Activated naive CD4-positive, alpha-beta T cell treated with anti-CD3 and anti-CD28 coated beads, Interleukin-2, amount 10 ng/mL, durations not matched to agents 7 days and 5 days (primary cell): Measurements from ENCODE around the gene ESM1.

Experiments
- CTCF ChIA-PET: fragments of 350-600 bp; sonication (Branson Sonifier 250); formaldehyde crosslinking; loops from one replicate; lab custom pipeline; 2021; ENCODE audit warnings: antibody characterized with exemption; lab: Charles Lee
- DNase-seq: peaks from one replicate; pipeline ENCODE4 v3.0.0-alpha.2; 2020
- H3K27ac Mint-ChIP-seq: one replicate; pipeline ENCODE4 v1.8.0; 2021; ENCODE audit warnings: mild to moderate bottlenecking, moderate library complexity, mixed read lengths
- H3K27me3 Mint-ChIP-seq: one replicate; pipeline ENCODE4 v1.8.0; 2021; ENCODE audit warnings: mild to moderate bottlenecking, mixed read lengths
- H3K36me3 Mint-ChIP-seq: one replicate; pipeline ENCODE4 v1.8.0; 2021; ENCODE audit warnings: mixed read lengths
- H3K4me1 Mint-ChIP-seq: one replicate; pipeline ENCODE4 v1.8.0; 2021; ENCODE audit warnings: mixed read lengths
- H3K4me3 Mint-ChIP-seq: one replicate; pipeline ENCODE4 v1.8.0; 2021; ENCODE audit warnings: mild to moderate bottlenecking, moderate library complexity, mixed read lengths
- H3K9me3 Mint-ChIP-seq: one replicate; pipeline ENCODE4 v1.8.0; 2021; ENCODE audit warnings: mixed read lengths

Gene ESM1

GRCh38 chr5:54965806-54966205, 19.6 kb downstream of the ESM1 start:
- Mint-ChIP-seq H3K36me3 (peaks cover 6% of the 10 kb centered on the region), H3K4me3 (no peak overlapping the region), H3K4me1 (peaks cover 4% of the 10 kb centered on the region), H3K27me3 (peaks cover 8% of the 10 kb centered on the region), H3K9me3 (peaks cover 8% of the 10 kb centered on the region), H3K27ac (no peak overlapping the region)
- no peak for DNase-seq
- CTCF ChIA-PET, result interaction anchor here (2.7 kb wide), 1 partner anchor 21 kb away, joined by 8 read pairs; no protein-coding TSS in a partner anchor

- peaks cover 20% of the 10 kb centered on the region for H3K27me3 Mint-ChIP-seq
- no peak overlapping the region for H3K27ac Mint-ChIP-seq
- DNase-seq, result no peak
- CTCF ChIA-PET, result interaction anchor here (1.4 to 2.7 kb wide), 3 partner anchors 20 to 58 kb away, joined by 4 to 8 read pairs (median 6); no protein-coding TSS in a partner anchor
- peaks cover 7% of the 10 kb centered on the region for H3K4me1 Mint-ChIP-seq
- no peak overlapping the region for H3K4me3 Mint-ChIP-seq
- H3K9me3 Mint-ChIP-seq, result peaks cover 8% of the 10 kb centered on the region
- H3K36me3 Mint-ChIP-seq, result peaks cover 6% of the 10 kb centered on the region
Measured at GRCh38 chr5:54964405-54964804, 21.0 kb downstream of the ESM1 start.

GRCh38 chr5:54959673-54960418, 25.5 kb downstream of the ESM1 start:
- Mint-ChIP-seq H3K4me3 (no peak overlapping the region), H3K27ac (no peak overlapping the region), H3K4me1 (peaks cover 11% of the 10 kb centered on the region), H3K27me3 (peaks cover 42% of the 10 kb centered on the region), H3K9me3 (peaks cover 8% of the 10 kb centered on the region), H3K36me3 (peaks cover 9% of the 10 kb centered on the region)
- peak; percentile 44 for DNase-seq
- CTCF ChIA-PET, result interaction anchor here (0.6 to 5.8 kb wide), 20 partner anchors 9 to 634 kb away, joined by 3 to 67 read pairs (median 4); partner anchors contain the start of gene GZMK

GRCh38 chr5:54956922-54957321, 28.5 kb downstream of the ESM1 start:
- no peaks in the 10 kb centered on the region for H3K9me3 Mint-ChIP-seq
- H3K36me3 Mint-ChIP-seq, result peaks cover 8% of the 10 kb centered on the region
- DNase-seq, result no peak
- peaks cover 6% of the 10 kb centered on the region for H3K4me1 Mint-ChIP-seq
- CTCF ChIA-PET, result interaction anchor here (5.8 kb wide), 1 partner anchor 13 kb away, joined by 36 read pairs; no protein-coding TSS in a partner anchor
- no peak overlapping the region for H3K4me3 Mint-ChIP-seq
- peaks cover 42% of the 10 kb centered on the region for H3K27me3 Mint-ChIP-seq
- no peak overlapping the region for H3K27ac Mint-ChIP-seq

- CTCF ChIA-PET, result interaction anchor here (0.8 to 1.0 kb wide), 2 partner anchors 12 to 195 kb away, joined by 3 read pairs; no protein-coding TSS in a partner anchor
- Mint-ChIP-seq H3K4me3 (no peak overlapping the region), H3K27ac (no peak overlapping the region), H3K36me3 (peaks cover 17% of the 10 kb centered on the region), H3K9me3 (peaks cover 12% of the 10 kb centered on the region), H3K4me1 (peaks cover 18% of the 10 kb centered on the region), H3K27me3 (peaks cover 9% of the 10 kb centered on the region)
- DNase-seq, result no peak
Measured at GRCh38 chr5:54947187-54947586, 38.2 kb downstream of the ESM1 start.

GRCh38 chr5:54946306-54946819, 39.0 kb downstream of the ESM1 start:
- CTCF ChIA-PET, result interaction anchor here (0.8 kb wide), 1 partner anchor 14 kb away, joined by 4 read pairs; no protein-coding TSS in a partner anchor
- Mint-ChIP-seq H3K27me3 (peaks cover 9% of the 10 kb centered on the region), H3K9me3 (peaks cover 12% of the 10 kb centered on the region), H3K36me3 (peaks cover 17% of the 10 kb centered on the region), H3K4me3 (no peak overlapping the region), H3K27ac (no peak overlapping the region), H3K4me1 (peaks cover 18% of the 10 kb centered on the region)
- no peak for DNase-seq

GRCh38 chr5:54944364-54944763, 41.0 kb downstream of the ESM1 start:
- Mint-ChIP-seq H3K9me3 (peaks cover 11% of the 10 kb centered on the region), H3K4me3 (no peak overlapping the region), H3K27ac (no peak overlapping the region), H3K4me1 (peaks cover 18% of the 10 kb centered on the region), H3K36me3 (peaks cover 13% of the 10 kb centered on the region), H3K27me3 (peaks cover 13% of the 10 kb centered on the region)
- peak; percentile 56 for DNase-seq
- CTCF ChIA-PET, result interaction anchor here (0.6 to 4.2 kb wide), 53 partner anchors 9 to 448 kb away, joined by 3 to 100 read pairs (median 5); partner anchors contain the start of genes GPX8, GZMA, GZMK and SNX18

GRCh38 chr5:54942064-54942778, 43.2 kb downstream of the ESM1 start:
- CTCF ChIA-PET, result interaction anchor here (0.5 to 4.2 kb wide), 10 partner anchors 11 to 217 kb away, joined by 3 to 100 read pairs (median 17); partner anchors contain the start of gene GPX8
- H3K27ac Mint-ChIP-seq, result no peak overlapping the region
- H3K4me3 Mint-ChIP-seq, result no peak overlapping the region
- H3K27me3 Mint-ChIP-seq, result peaks cover 22% of the 10 kb centered on the region
- DNase-seq, result no peak
- H3K36me3 Mint-ChIP-seq, result no peaks in the 10 kb centered on the region
- no peaks in the 10 kb centered on the region for H3K9me3 Mint-ChIP-seq
- peaks cover 18% of the 10 kb centered on the region for H3K4me1 Mint-ChIP-seq

GRCh38 chr5:54936201-54936600, 49.2 kb downstream of the ESM1 start:
- H3K27ac Mint-ChIP-seq, result no peak overlapping the region
- DNase-seq, result no peak
- no peaks in the 10 kb centered on the region for H3K9me3 Mint-ChIP-seq
- H3K27me3 Mint-ChIP-seq, result peaks cover 39% of the 10 kb centered on the region
- CTCF ChIA-PET, result no interaction called here
- no peaks in the 10 kb centered on the region for H3K4me1 Mint-ChIP-seq
- H3K4me3 Mint-ChIP-seq, result no peak overlapping the region
- H3K36me3 Mint-ChIP-seq, result no peaks in the 10 kb centered on the region

GRCh38 chr5:54932789-54933188, 52.6 kb downstream of the ESM1 start:
- no peaks in the 10 kb centered on the region for H3K9me3 Mint-ChIP-seq

GRCh38 chr5:54930736-54931135, 54.7 kb downstream of the ESM1 start:
- Mint-ChIP-seq H3K36me3 (peaks cover 5% of the 10 kb centered on the region), H3K4me1 (peaks cover 20% of the 10 kb centered on the region), H3K4me3 (no peak overlapping the region), H3K9me3 (peaks cover 8% of the 10 kb centered on the region), H3K27ac (no peak overlapping the region), H3K27me3 (peaks cover 22% of the 10 kb centered on the region)
- no peak for DNase-seq
- CTCF ChIA-PET, result interaction anchor here (0.6 to 3.7 kb wide), 5 partner anchors 13 to 311 kb away, joined by 3 to 34 read pairs (median 5); partner anchors contain the start of gene GPX8

More at GRCh38 chr5:54932789-54933188, 52.6 kb downstream of the ESM1 start:
- H3K36me3 Mint-ChIP-seq, result no peaks in the 10 kb centered on the region
- peaks cover 32% of the 10 kb centered on the region for H3K27me3 Mint-ChIP-seq
- CTCF ChIA-PET, result interaction anchor here (1.4 to 3.7 kb wide), 3 partner anchors 11 to 26 kb away, joined by 3 to 34 read pairs (median 4); no protein-coding TSS in a partner anchor
- no peak overlapping the region for H3K4me3 Mint-ChIP-seq
- peaks cover 5% of the 10 kb centered on the region for H3K4me1 Mint-ChIP-seq
- H3K27ac Mint-ChIP-seq, result no peak overlapping the region
- no peak for DNase-seq
